SK-N-SH (cell line): ENCODE measurements around the gene SERPINB3. TPM values are rescaled to one million over a fixed set of nuclear protein-coding genes. Genes with fewer than 3 reads are reported as not detected.
A peak's percentile ranks its signal among the peaks of the same experiment; 100 is the strongest.
"Not testable (repeated sequence)": the region's sequence is repeated elsewhere in the genome, so short reads cannot be mapped to it uniquely, and the experiment has no call there.

Source experiments
- CTCF ChIA-PET: fragments of 300-600, 350-600 bp; formaldehyde crosslinking; extraction: SDS; loops from one replicate; lab custom pipeline; 2021; lab: Yijun Ruan, JAX
- POLR2A ChIA-PET: fragments of 350-600 bp; sonication (Branson Sonifier 250); formaldehyde crosslinking; extraction: SDS; loops from one replicate; lab custom pipeline; 2020; ENCODE audit warnings: antibody characterized with exemption, inconsistent platforms; lab: Yijun Ruan, JAX
- DNase-seq: peaks from one replicate; pipeline ENCODE4 v3.0.0; 2012
- H2AFZ ChIP-seq: fragments of 200-600 bp; sonication (generic); 2 replicates; pipeline ENCODE4 v1.8.1; 2016; ENCODE audit warnings: antibody characterized with exemption, mild to moderate bottlenecking, low read depth
- H3F3A ChIP-seq: fragments of 200-600 bp; sonication (generic); replicated peaks from 2 replicates; pipeline ENCODE3; 2016; ENCODE audit warnings: antibody characterized with exemption, mild to moderate bottlenecking; ENCODE audit not compliant: insufficient read depth
- H3K27ac ChIP-seq, 2 experiments: fragments of 200-500 bp in 1 of 2; fragments of 200-600 bp in 1 of 2; sonication (Bioruptor generic) in 1 of 2; sonication (generic), shearing (Covaris generic) in 1 of 2; 2 replicates each; pipeline versions ENCODE4 v1.5.1 to v1.6.1; 2014 to 2016; ENCODE audit warnings: low read depth in 2 of 2, inconsistent platforms in 1 of 2, low read length in 1 of 2, mild to moderate bottlenecking in 1 of 2, mixed read lengths in 1 of 2
- H3K27me3 ChIP-seq: fragments of 200-600 bp; sonication (generic), shearing (Covaris generic); 2 replicates; pipeline ENCODE4 v1.6.1; 2016; ENCODE audit warnings: mixed run types; ENCODE audit not compliant: insufficient read depth
- H3K36me3 ChIP-seq, 2 experiments: fragments of 200-500 bp in 1 of 2; fragments of 200-600 bp in 1 of 2; sonication (Bioruptor generic) in 1 of 2; sonication (generic) in 1 of 2; replicated peaks in 1 of 2; 2 replicates each; pipeline versions ENCODE3 to v1.5.1; 2014 to 2016; ENCODE audit warnings: low read length in 1 of 2, mild to moderate bottlenecking in 1 of 2; ENCODE audit not compliant: insufficient read depth in 2 of 2, control insufficient read depth in 1 of 2
- H3K4me1 ChIP-seq, 2 experiments: fragments of 200-500 bp in 1 of 2; fragments of 200-600 bp in 1 of 2; sonication (Bioruptor generic) in 1 of 2; sonication (generic), shearing (Covaris generic) in 1 of 2; 2 replicates each; pipeline versions ENCODE4 v1.5.1 to v1.6.1; 2014 to 2016; ENCODE audit warnings: low read depth in 1 of 2, low read length in 1 of 2, mixed run types in 1 of 2; ENCODE audit not compliant: insufficient read depth in 2 of 2, control insufficient read depth in 1 of 2
- H3K4me2 ChIP-seq: fragments of 200-600 bp; sonication (generic), shearing (Covaris generic); 2 replicates; pipeline ENCODE4 v1.6.1; 2017; ENCODE audit warnings: mixed run types
- H3K4me3 ChIP-seq, 2 experiments: fragments of 200-500 bp in 1 of 2; fragments of 200-600 bp in 1 of 2; sonication (Bioruptor generic) in 1 of 2; sonication (generic), shearing (Covaris generic) in 1 of 2; 2 replicates each; pipeline versions ENCODE4 v1.5.1 to v1.8.1; 2014 to 2016; ENCODE audit warnings: low read depth in 2 of 2, inconsistent platforms in 1 of 2, low read length in 1 of 2, mild to moderate bottlenecking in 1 of 2, mixed read lengths in 1 of 2, moderate library complexity in 1 of 2
- H3K79me2 ChIP-seq: fragments of 200-600 bp; sonication (generic); 2 replicates; pipeline ENCODE4 v1.8.1; 2017; ENCODE audit warnings: mild to moderate bottlenecking; ENCODE audit not compliant: insufficient read depth
- H3K9ac ChIP-seq: fragments of 200-600 bp; sonication (generic); 2 replicates; pipeline ENCODE4 v1.6.1; 2017; ENCODE audit warnings: mixed run types
- H3K9me2 ChIP-seq: fragments of 200-600 bp; sonication (generic); 2 replicates; pipeline ENCODE4 v1.6.1; 2017; ENCODE audit warnings: mixed run types
- H3K9me3 ChIP-seq: fragments of 200-600 bp; sonication (generic); 2 replicates; pipeline ENCODE4 v1.6.1; 2017; ENCODE audit warnings: mixed run types, mild to moderate bottlenecking, moderate library complexity
- H4K20me1 ChIP-seq: fragments of 200-600 bp; sonication (generic); 2 replicates; pipeline ENCODE4 v1.6.1; 2017; ENCODE audit warnings: mild to moderate bottlenecking, mixed run types; ENCODE audit not compliant: insufficient read depth
- CTCF ChIP-seq: fragments of 200-600 bp; sonication (generic); IDR thresholded peaks from 2 replicates; pipeline ENCODE4 v1.6.1; 2017; ENCODE audit warnings: antibody characterized with exemption, mild to moderate bottlenecking, moderate library complexity
- EP300 ChIP-seq, 2 experiments: IDR thresholded peaks; 2 replicates each; pipeline versions ENCODE4 v1.4.0 to v1.6.1; 2012; ENCODE audit warnings: borderline replicate concordance in 1 of 2, low read depth in 1 of 2, low read length in 1 of 2
- FOSL2 ChIP-seq: IDR thresholded peaks from 2 replicates; pipeline ENCODE4 v1.4.0; 2012; ENCODE audit warnings: low read depth, mild to moderate bottlenecking, moderate library complexity, borderline replicate concordance
- GABPA ChIP-seq: IDR thresholded peaks from 2 replicates; pipeline ENCODE4 v1.4.0; 2012; ENCODE audit warnings: low read depth, mild to moderate bottlenecking
- IRF3 ChIP-seq: fragments of 150-350 bp; IDR thresholded peaks from 2 replicates; pipeline ENCODE4 v1.6.1; 2016; ENCODE audit warnings: mild to moderate bottlenecking, low read depth, low read length
- JUND ChIP-seq: IDR thresholded peaks from 2 replicates; pipeline ENCODE4 v1.4.0; 2012
- MXI1 ChIP-seq: IDR thresholded peaks from 2 replicates; pipeline ENCODE4 v1.6.1; 2012; ENCODE audit warnings: mild to moderate bottlenecking, low read depth, low read length, improper control_type of control experiment
- NFIC ChIP-seq: IDR thresholded peaks from 2 replicates; pipeline ENCODE4 v1.4.0; 2012; ENCODE audit warnings: borderline replicate concordance
- RAD21 ChIP-seq: IDR thresholded peaks from 2 replicates; pipeline ENCODE4 v1.6.1; 2012; ENCODE audit warnings: mild to moderate bottlenecking, low read length
- TCF12 ChIP-seq: IDR thresholded peaks from 2 replicates; pipeline ENCODE4 v1.4.0; 2012
- USF1 ChIP-seq: IDR thresholded peaks from 2 replicates; pipeline ENCODE4 v1.4.0; 2012; ENCODE audit warnings: low read depth, borderline replicate concordance
- whole genome bisulfite sequencing: methylation state at CpG from one replicate; pipeline ENCODE4 v1.1.6; 2017; ENCODE audit warnings: low lambda C conversion rate; 5-methylcytosine and 5-hydroxymethylcytosine counted together
- polyA plus RNA-seq, 3 experiments: library from polyadenylated mRNA; depleted of rRNA; stranded (reverse); fragments of >200 nt; gene quantifications; 2 replicates each; pipeline ENCODE4 v1.2.3, GENCODE V29; 2012

SERPINB3 gene
- polyA plus RNA-seq, 1 of the 3 experiments (the other 2 are of a cell fraction), result 0.07 TPM

- H3K79me2 ChIP-seq, H3K27me3 ChIP-seq, POLR2A ChIA-PET, H3K27ac ChIP-seq, H3K9me2 ChIP-seq, H3K9me3 ChIP-seq, H2AFZ ChIP-seq, H3K4me3 ChIP-seq, H3K4me1 ChIP-seq, H4K20me1 ChIP-seq, H3K9ac ChIP-seq, DNase-seq, CTCF ChIA-PET, H3K36me3 ChIP-seq, H3F3A ChIP-seq: not testable (repeated sequence)
- 0 out of 2 replicates have a peak overlapping the region, but pooled peaks have one; percentile 11 for H3K4me2 ChIP-seq
- WGBS, result 9% methylated on average over 4 of the region's 4 CpGs
- TF ChIP-seq NFIC (0 out of 2 replicates have a peak, but pooled peaks have one; percentile 25), TCF12 (peak; percentile 41; the same call in 1 of the 2 replicates), FOSL2 (peak; percentile 47), EP300 (IDR thresholded peaks at IDR 0.05; ENCODE audit: borderline replicate concordance in 1 of 2, low read depth in 1 of 2, low read length in 1 of 2) (0 out of 4 replicates have a peak, but pooled peaks of 1 of the 2 experiments have one; percentile 21), JUND (peak; percentile 47; the same call in 1 of the 2 replicates)
These were observed 20.5 kb downstream of the SERPINB3 start for GRCh38 chr18:63641157-63641680.

GRCh38 chr18:63637703-63638102, 24.0 kb downstream of the SERPINB3 start:
- H2AFZ ChIP-seq, result no peak overlapping the region
- no peak for TF ChIP-seq GABPA
- TF ChIP-seq USF1, result no peak
- no peak for TF ChIP-seq RAD21
- no peak for TF ChIP-seq CTCF
- TF ChIP-seq IRF3, result no peak
- TF ChIP-seq MXI1, result no peak
- TF ChIP-seq, all 33 proteins: peak for 0
- 0 out of 2 replicates have a peak, but pooled peaks cover 12% of the 10 kb centered on the region for H3K9me3 ChIP-seq
- H3K4me1 ChIP-seq, result no peaks in the 10 kb centered on the region
- no peak overlapping the region for H3K4me2 ChIP-seq
- H3K9ac ChIP-seq, result no peak overlapping the region
- H3K79me2 ChIP-seq, result no peaks in the 10 kb centered on the region
- peaks cover 0 to 5% of the 10 kb centered on the region in 2 experiments for H3K36me3 ChIP-seq
- no peak for DNase-seq
- 21% methylated on average over 6 of the region's 6 CpGs for WGBS
- no peaks in the 10 kb centered on the region for H3F3A ChIP-seq
- CTCF ChIA-PET, result no interaction called here
- no peaks in the 10 kb centered on the region for H3K27me3 ChIP-seq
- no peak overlapping the region for H3K4me3 ChIP-seq
- H4K20me1 ChIP-seq, result no peaks in the 10 kb centered on the region
- POLR2A ChIA-PET, result no interaction called here
- no peak overlapping the region for H3K27ac ChIP-seq
- no peaks in the 10 kb centered on the region for H3K9me2 ChIP-seq
